Loucy (cell line): ENCODE data around the gene RNF224.

Source experiments
- CTCF ChIP-seq: fragments of 200-600 bp; sonication (generic); conservative IDR thresholded peaks from 2 replicates; pipeline ENCODE4 v1.5.1; 2014; ENCODE audit warnings: mild to moderate bottlenecking, antibody characterized with exemption, low read length
- EZH2phosphoT487 ChIP-seq: fragments of 200-600 bp; IDR thresholded peaks from 2 replicates; pipeline ENCODE4 v1.6.1; 2018; ENCODE audit warnings: antibody characterized with exemption, mild to moderate bottlenecking, moderate library complexity, borderline replicate concordance

DNA sequence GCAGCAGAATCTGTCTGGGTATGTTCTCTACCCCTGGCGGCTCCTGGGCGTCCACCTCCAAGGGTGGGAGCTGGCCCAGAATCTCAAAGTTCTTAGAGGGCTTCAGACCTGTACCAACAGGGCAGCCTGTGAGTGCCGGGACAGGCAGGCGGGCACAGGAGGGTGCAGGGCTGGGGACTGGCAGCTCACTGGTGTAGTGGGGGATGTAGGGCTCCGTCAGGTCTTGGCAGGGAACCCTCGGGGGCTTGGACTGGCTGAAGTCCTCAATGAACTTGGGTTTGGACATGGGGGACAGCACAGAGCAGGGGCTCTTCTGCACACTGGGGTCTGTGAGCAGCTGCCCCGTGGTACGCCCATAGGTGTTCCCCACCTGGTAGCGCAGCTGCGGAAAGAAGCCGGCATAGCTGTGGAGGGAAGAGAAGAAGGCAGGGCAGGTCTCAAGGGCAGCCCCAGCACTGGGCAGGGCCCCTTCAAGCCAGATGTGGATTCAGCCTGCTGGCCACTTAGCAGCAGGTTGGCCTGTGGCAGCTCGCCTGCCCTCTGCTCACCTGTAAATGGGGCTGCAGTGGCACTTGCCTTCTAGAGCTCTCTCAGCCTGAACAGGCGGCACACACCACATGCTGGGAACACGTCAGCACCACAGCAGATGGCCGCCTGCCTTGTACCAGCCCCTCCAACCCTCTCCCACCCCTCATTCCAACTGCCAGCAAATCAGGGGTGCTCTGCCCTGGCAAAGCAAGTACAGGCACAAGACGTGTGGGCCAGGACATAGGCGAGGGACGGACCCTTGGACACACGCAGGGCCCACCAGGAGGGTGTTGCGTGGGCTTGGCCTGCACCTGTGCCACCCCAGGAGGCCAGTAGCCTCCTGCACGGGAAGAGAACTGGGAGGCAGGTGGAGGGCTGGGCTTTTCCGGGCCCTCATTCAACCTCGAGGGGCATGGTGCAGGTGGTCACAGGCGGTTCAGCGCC lies 18.4 kb downstream of the RNF224 start:
- no peak for TF ChIP-seq CTCF
- no peak for TF ChIP-seq EZH2phosphoT487
